Esophagus muscularis mucosa (tissue), 4 donors: ENCODE results near the gene SESTD1. TPM values are rescaled to one million over a fixed set of nuclear protein-coding genes. Genes with fewer than 3 reads are reported as not detected.

Source experiments
- DNase-seq: peaks from one replicate; pipeline ENCODE4 v3.0.0-alpha.2; 2017; ENCODE audit errors: extremely low spot score
- H3K27ac ChIP-seq, 4 donors: fragments of 200-600 bp; sonication (generic); replicated peaks in 1 of 4; 1 replicate in 3 of 4; 2 replicates in 1 of 4; pipeline ENCODE4 v1.5.1; 2016 to 2019; ENCODE audit warnings: mild to moderate bottlenecking in 1 of 4
- H3K27me3 ChIP-seq, 4 donors: fragments of 200-600 bp; sonication (generic); one replicate each; pipeline versions ENCODE4 v1.5.1 to v1.6.0; 2016 to 2019
- H3K36me3 ChIP-seq, 4 donors: fragments of 200-600 bp; sonication (generic); one replicate each; pipeline ENCODE4 v1.5.1; 2016 to 2019
- H3K4me1 ChIP-seq, 4 donors: fragments of 200-600 bp; sonication (generic); one replicate each; pipeline ENCODE4 v1.5.1; 2016 to 2019
- H3K4me3 ChIP-seq, 4 donors: fragments of 200-600 bp; sonication (generic); 1 replicate in 2 of 4; 2 replicates in 2 of 4; pipeline ENCODE4 v1.5.1; 2016 to 2019; ENCODE audit warnings: mild to moderate bottlenecking in 4 of 4, moderate library complexity in 1 of 4
- H3K9me3 ChIP-seq, 4 donors: fragments of 200-600 bp; sonication (generic); 1 replicate in 3 of 4; 2 replicates in 1 of 4; pipeline ENCODE4 v1.5.1; 2016 to 2019
- CTCF ChIP-seq, 3 experiments: fragments of 200-600 bp in 2 of 3; fragments of 450-650 bp in 1 of 3; sonication (generic) in 2 of 3; IDR thresholded peaks; one replicate each; pipeline ENCODE4 v1.5.1; 2017 to 2019; ENCODE audit warnings: antibody characterized with exemption in 3 of 3, mild to moderate bottlenecking in 2 of 3, moderate library complexity in 1 of 3
- EP300 ChIP-seq: sonication (generic); formaldehyde crosslinking; IDR thresholded peaks from one replicate; pipeline ENCODE4 v1.6.1; 2017; ENCODE audit warnings: antibody characterized with exemption
- POLR2A ChIP-seq: fragments of 450-650 bp; IDR thresholded peaks from one replicate; pipeline ENCODE4 v1.6.1; 2017; ENCODE audit warnings: antibody characterized with exemption, moderate library complexity, mild to moderate bottlenecking, low read depth
- POLR2AphosphoS5 ChIP-seq, 2 donors: sonication (generic); formaldehyde crosslinking; IDR thresholded peaks; one replicate each; pipeline ENCODE4 v1.6.1; 2017; ENCODE audit warnings: antibody characterized with exemption in 2 of 2
- WGBS: methylation state at CpG from one replicate; pipeline ENCODE4 v1.1.5; 2018; 5-methylcytosine and 5-hydroxymethylcytosine counted together
- intact Hi-C: fragments of 100-400 bp; cut with DNase I; formaldehyde crosslinking; loops from one replicate; pipeline ENCODE4 v1.15.1; 2023
- total RNA-seq, 4 donors: library from RNA; depleted of rRNA; stranded (reverse); fragments of >200 nt; gene quantifications; one replicate each; pipeline versions ENCODE4 v1.1.0 to v1.2.1, GENCODE V29; 2016

The SESTD1 gene
- total RNA-seq, 4 donors from 2014 or later: 48.9 to 57.3 (median 53.3) TPM

GRCh38 chr2:179297927-179298326, 33.3 kb upstream of the SESTD1 start:
- TF ChIP-seq POLR2AphosphoS5 (IDR thresholded peaks at IDR 0.05): no peak
- no peak for TF ChIP-seq EP300
- TF ChIP-seq CTCF (IDR thresholded peaks at IDR 0.05): no peak
- no peak for TF ChIP-seq POLR2A
- Histone ChIP-seq H3K9me3 (no peaks in the 10 kb centered on the region), H3K27me3 (no peaks in the 10 kb centered on the region), H3K4me1 (no peaks in the 10 kb centered on the region), H3K4me3 (no peak overlapping the region), H3K27ac (no peak overlapping the region), H3K36me3 (no peaks in the 10 kb centered on the region)
- 91% methylated on average over 2 of the region's 2 CpGs for WGBS
- no peak for DNase-seq
- intact Hi-C loops: no loop called here

GRCh38 chr2:179290329-179290728, 25.7 kb upstream of the SESTD1 start:
- intact Hi-C loops: no loop called here
- WGBS: 100% methylated on average over 1 of the region's 1 CpG
- no peak for TF ChIP-seq CTCF (IDR thresholded peaks at IDR 0.05)
- TF ChIP-seq POLR2A: no peak
- TF ChIP-seq EP300: no peak

GRCh38 chr2:179285060-179285459, 20.4 kb upstream of the SESTD1 start:
- H3K4me1 ChIP-seq: no peaks in the 10 kb centered on the region
- DNase-seq: no peak
- H3K4me3 ChIP-seq: no peak overlapping the region
- no peaks in the 10 kb centered on the region for H3K36me3 ChIP-seq
- H3K27me3 ChIP-seq: no peaks in the 10 kb centered on the region
- no peaks in the 10 kb centered on the region for H3K9me3 ChIP-seq
- H3K27ac ChIP-seq: no peak overlapping the region
- intact Hi-C loops: no loop called here
- no peak for TF ChIP-seq CTCF (IDR thresholded peaks at IDR 0.05)
- no peak for TF ChIP-seq POLR2A
- no peak for TF ChIP-seq POLR2AphosphoS5 (IDR thresholded peaks at IDR 0.05)
- no peak for TF ChIP-seq EP300

More at GRCh38 chr2:179290329-179290728, 25.7 kb upstream of the SESTD1 start:
- Histone ChIP-seq H3K36me3 (no peaks in the 10 kb centered on the region), H3K9me3 (no peaks in the 10 kb centered on the region), H3K27me3 (no peaks in the 10 kb centered on the region), H3K4me1 (no peaks in the 10 kb centered on the region), H3K27ac (no peak overlapping the region), H3K4me3 (no peak overlapping the region)
- no peak for DNase-seq

- Histone ChIP-seq H3K4me1 (peaks cover 9 to 36% (median 22%) of the 10 kb centered on the region in 4 donors), H3K36me3 (no peaks in the 10 kb centered on the region), H3K4me3 (no peak overlapping the region), H3K9me3 (no peaks in the 10 kb centered on the region), H3K27ac (no peak overlapping the region), H3K27me3 (no peaks in the 10 kb centered on the region)
- TF ChIP-seq CTCF (IDR thresholded peaks at IDR 0.05) (no peak), POLR2A (no peak), EP300 (no peak), POLR2AphosphoS5 (IDR thresholded peaks at IDR 0.05) (no peak)
- DNase-seq: no peak
- 99% methylated on average over 3 of the region's 3 CpGs for WGBS
- intact Hi-C loops: no loop called here
Measured at GRCh38 chr2:179277429-179278196, 13.0 kb upstream of the SESTD1 start.
